Measurements from ENCODE around the gene CACHD1.

Gene CACHD1

DNA sequence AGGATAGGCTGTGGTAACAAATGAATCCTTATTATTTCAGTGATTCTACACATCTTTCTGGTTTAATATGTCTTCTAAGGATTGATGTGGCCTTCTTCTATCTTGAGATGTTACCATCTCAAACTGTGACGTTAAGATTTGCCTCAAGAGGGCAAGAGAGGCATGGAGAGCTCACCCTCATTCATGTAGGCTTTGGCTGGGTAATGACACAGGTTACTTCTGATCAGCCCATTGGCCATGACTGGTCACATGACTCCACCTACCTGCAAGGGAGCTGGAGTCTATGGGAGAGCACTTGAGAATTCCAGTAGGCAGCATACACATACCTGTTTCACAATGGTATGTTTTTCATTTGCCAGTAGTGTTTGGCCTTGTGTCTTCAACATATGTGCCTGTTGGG is 30.0 kb downstream of the CACHD1 start:
- WGBS, result 58% methylated on average over 1 of the region's 1 CpG
- H3K9me3 ChIP-seq (ENCODE audit: control insufficient read depth, low read length), result no peaks in the 10 kb centered on the region

DNA sequence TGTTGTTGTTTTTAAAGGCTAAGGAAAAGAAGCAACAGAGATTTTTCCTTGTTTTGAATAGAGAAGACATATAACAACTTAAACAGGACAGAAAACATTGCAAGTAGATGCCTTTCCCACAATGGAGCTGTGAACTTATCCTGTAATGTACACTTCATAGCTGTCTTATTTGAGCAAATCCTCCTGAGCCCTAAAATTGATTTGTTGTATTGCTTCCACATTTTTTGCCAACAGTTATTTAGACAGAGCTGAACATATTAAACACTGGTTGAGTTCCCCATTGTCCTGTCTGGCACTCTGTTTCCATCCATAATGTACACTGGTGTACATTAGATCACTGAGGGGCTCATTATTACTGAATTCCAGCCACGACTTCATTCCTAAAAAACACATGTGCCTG is 32.2 kb downstream of the CACHD1 start:
- Histone ChIP-seq H2AFZ (ENCODE audit: low read depth, low read length) (no peak overlapping the region), H3K14ac (ENCODE audit: low read length in 2 of 2) (no peak overlapping the region), H3K4me3 (ENCODE audit: insufficient read depth in 1 of 2, low read depth in 1 of 2, low read length in 2 of 2) (no peak overlapping the region), H2BK5ac (ENCODE audit: low read depth, low read length, poor library complexity, severe bottlenecking) (no peak overlapping the region), H3K27me3 (ENCODE audit: control insufficient read depth in 1 of 2, insufficient read depth in 1 of 2, low read length in 2 of 2) (no peaks in the 10 kb centered on the region), H3K4me2 (ENCODE audit: low read length, poor library complexity, severe bottlenecking) (no peak overlapping the region), H3K9me3 (ENCODE audit: control insufficient read depth, low read length) (no peaks in the 10 kb centered on the region), H3K9ac (ENCODE audit: low read length) (no peak overlapping the region), H3K4ac (ENCODE audit: low read depth in 1 of 2, low read length in 2 of 2) (no peak overlapping the region), H3K4me1 (ENCODE audit: control insufficient read depth, insufficient read depth, low read depth, low read length) (peaks cover 7% of the 10 kb centered on the region), H2BK12ac (ENCODE audit: low read length in 2 of 2) (no peak overlapping the region), H4K8ac (ENCODE audit: low read length) (no peak overlapping the region), H2BK120ac (ENCODE audit: low read depth, low read length) (no peak overlapping the region), H4K91ac (ENCODE audit: low read length) (no peak overlapping the region), H3K27ac (ENCODE audit: low read length, poor library complexity, severe bottlenecking) (no peak overlapping the region), H3K23ac (ENCODE audit: low read length in 2 of 2) (no peak overlapping the region), H2BK15ac (ENCODE audit: low read depth, poor library complexity, severe bottlenecking) (no peak overlapping the region), H3K36me3 (ENCODE audit: control insufficient read depth in 1 of 2, insufficient read depth in 2 of 2, low read depth in 1 of 2, low read length in 2 of 2) (no peaks in the 10 kb centered on the region), H3K79me1 (replicated peaks; ENCODE audit: low read length, poor library complexity, severe bottlenecking) (peaks cover 2% of the 10 kb centered on the region), H3K18ac (ENCODE audit: low read depth in 1 of 2, low read length in 2 of 2) (no peak overlapping the region), H2AK5ac (ENCODE audit: low read length, severe bottlenecking) (no peak overlapping the region)
- WGBS, result no CpG with 5 or more reads among the region's 1 CpG
- no peak for DNase-seq

More for the DNA sequence above, 30.0 kb downstream of the CACHD1 start:
- no peak overlapping the region for H2AK5ac ChIP-seq (ENCODE audit: low read length, severe bottlenecking)
- H3K27ac ChIP-seq (ENCODE audit: low read length, poor library complexity, severe bottlenecking), result no peak overlapping the region
- no peak overlapping the region for H2AFZ ChIP-seq (ENCODE audit: low read depth, low read length)
- H3K14ac ChIP-seq (ENCODE audit: low read length in 2 of 2), result no peak overlapping the region
- H3K18ac ChIP-seq (ENCODE audit: low read depth in 1 of 2, low read length in 2 of 2), result no peak overlapping the region
- H3K79me1 ChIP-seq (replicated peaks; ENCODE audit: low read length, poor library complexity, severe bottlenecking), result no peaks in the 10 kb centered on the region
- no peaks in the 10 kb centered on the region for H3K27me3 ChIP-seq (ENCODE audit: control insufficient read depth in 1 of 2, insufficient read depth in 1 of 2, low read length in 2 of 2)
- no peak overlapping the region for H3K4me2 ChIP-seq (ENCODE audit: low read length, poor library complexity, severe bottlenecking)
- no peak for DNase-seq
- H3K4me3 ChIP-seq (ENCODE audit: insufficient read depth in 1 of 2, low read depth in 1 of 2, low read length in 2 of 2), result no peak overlapping the region
- no peak overlapping the region for H3K4ac ChIP-seq (ENCODE audit: low read depth in 1 of 2, low read length in 2 of 2)
- no peak overlapping the region for H2BK15ac ChIP-seq (ENCODE audit: low read depth, poor library complexity, severe bottlenecking)
- H2BK120ac ChIP-seq (ENCODE audit: low read depth, low read length), result no peak overlapping the region
- H3K9ac ChIP-seq (ENCODE audit: low read length), result no peak overlapping the region
- no peak overlapping the region for H2BK12ac ChIP-seq (ENCODE audit: low read length in 2 of 2)
- H3K23ac ChIP-seq (ENCODE audit: low read length in 2 of 2), result no peak overlapping the region
- peaks cover under 1% of the 10 kb centered on the region for H3K4me1 ChIP-seq (ENCODE audit: control insufficient read depth, insufficient read depth, low read depth, low read length)
- no peaks in the 10 kb centered on the region for H3K36me3 ChIP-seq (ENCODE audit: control insufficient read depth in 1 of 2, insufficient read depth in 2 of 2, low read depth in 1 of 2, low read length in 2 of 2)
- no peak overlapping the region for H4K8ac ChIP-seq (ENCODE audit: low read length)
- H2BK5ac ChIP-seq (ENCODE audit: low read depth, low read length, poor library complexity, severe bottlenecking), result no peak overlapping the region
- H4K91ac ChIP-seq (ENCODE audit: low read length), result no peak overlapping the region

DNA sequence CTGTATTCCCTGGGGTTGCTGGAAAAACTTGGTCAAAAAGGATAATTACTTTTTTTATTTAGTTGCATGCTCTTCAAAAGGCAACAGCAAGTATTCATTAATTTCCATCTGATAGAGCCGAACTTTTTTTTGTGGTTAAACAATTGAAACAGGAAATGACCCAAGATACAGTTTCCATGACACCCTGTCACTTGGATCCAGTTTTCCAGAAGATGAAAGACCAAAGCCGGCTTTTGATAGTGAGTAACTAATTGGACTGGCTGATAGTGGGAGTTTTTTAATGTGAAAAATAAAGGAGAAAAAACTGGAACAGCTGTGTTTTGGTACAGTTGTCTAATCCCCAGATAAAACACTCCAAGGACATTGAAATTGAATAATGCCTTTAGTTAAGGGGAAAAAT is 33.0 kb downstream of the CACHD1 start:
- 63% methylated on average over 2 of the region's 2 CpGs for WGBS
- H3K4me2 ChIP-seq (ENCODE audit: low read length, poor library complexity, severe bottlenecking), result no peak overlapping the region
- no peak overlapping the region for H4K91ac ChIP-seq (ENCODE audit: low read length)
- peaks cover 3% of the 10 kb centered on the region for H3K79me1 ChIP-seq (replicated peaks; ENCODE audit: low read length, poor library complexity, severe bottlenecking)
- no peak overlapping the region for H2BK120ac ChIP-seq (ENCODE audit: low read depth, low read length)
- H3K18ac ChIP-seq (ENCODE audit: low read depth in 1 of 2, low read length in 2 of 2), result no peak overlapping the region
- no peak overlapping the region for H3K14ac ChIP-seq (ENCODE audit: low read length in 2 of 2)
- H3K23ac ChIP-seq (ENCODE audit: low read length in 2 of 2), result no peak overlapping the region
- no peak overlapping the region for H3K27ac ChIP-seq (ENCODE audit: low read length, poor library complexity, severe bottlenecking)
- H2AFZ ChIP-seq (ENCODE audit: low read depth, low read length), result no peak overlapping the region
- no peaks in the 10 kb centered on the region for H3K27me3 ChIP-seq (ENCODE audit: control insufficient read depth in 1 of 2, insufficient read depth in 1 of 2, low read length in 2 of 2)
- H4K8ac ChIP-seq (ENCODE audit: low read length), result no peak overlapping the region
- no peak overlapping the region for H3K9ac ChIP-seq (ENCODE audit: low read length)
- H3K4me1 ChIP-seq (ENCODE audit: control insufficient read depth, insufficient read depth, low read depth, low read length), result peaks cover 7% of the 10 kb centered on the region
- H3K36me3 ChIP-seq (ENCODE audit: control insufficient read depth in 1 of 2, insufficient read depth in 2 of 2, low read depth in 1 of 2, low read length in 2 of 2), result no peaks in the 10 kb centered on the region
- no peak overlapping the region for H2BK12ac ChIP-seq (ENCODE audit: low read length in 2 of 2)
- H2AK5ac ChIP-seq (ENCODE audit: low read length, severe bottlenecking), result no peak overlapping the region
- H3K9me3 ChIP-seq (ENCODE audit: control insufficient read depth, low read length), result no peaks in the 10 kb centered on the region
- H2BK15ac ChIP-seq (ENCODE audit: low read depth, poor library complexity, severe bottlenecking), result no peak overlapping the region
- no peak overlapping the region for H3K4me3 ChIP-seq (ENCODE audit: insufficient read depth in 1 of 2, low read depth in 1 of 2, low read length in 2 of 2)
- no peak overlapping the region for H3K4ac ChIP-seq (ENCODE audit: low read depth in 1 of 2, low read length in 2 of 2)
- DNase-seq, result no peak
- no peak overlapping the region for H2BK5ac ChIP-seq (ENCODE audit: low read depth, low read length, poor library complexity, severe bottlenecking)

DNA sequence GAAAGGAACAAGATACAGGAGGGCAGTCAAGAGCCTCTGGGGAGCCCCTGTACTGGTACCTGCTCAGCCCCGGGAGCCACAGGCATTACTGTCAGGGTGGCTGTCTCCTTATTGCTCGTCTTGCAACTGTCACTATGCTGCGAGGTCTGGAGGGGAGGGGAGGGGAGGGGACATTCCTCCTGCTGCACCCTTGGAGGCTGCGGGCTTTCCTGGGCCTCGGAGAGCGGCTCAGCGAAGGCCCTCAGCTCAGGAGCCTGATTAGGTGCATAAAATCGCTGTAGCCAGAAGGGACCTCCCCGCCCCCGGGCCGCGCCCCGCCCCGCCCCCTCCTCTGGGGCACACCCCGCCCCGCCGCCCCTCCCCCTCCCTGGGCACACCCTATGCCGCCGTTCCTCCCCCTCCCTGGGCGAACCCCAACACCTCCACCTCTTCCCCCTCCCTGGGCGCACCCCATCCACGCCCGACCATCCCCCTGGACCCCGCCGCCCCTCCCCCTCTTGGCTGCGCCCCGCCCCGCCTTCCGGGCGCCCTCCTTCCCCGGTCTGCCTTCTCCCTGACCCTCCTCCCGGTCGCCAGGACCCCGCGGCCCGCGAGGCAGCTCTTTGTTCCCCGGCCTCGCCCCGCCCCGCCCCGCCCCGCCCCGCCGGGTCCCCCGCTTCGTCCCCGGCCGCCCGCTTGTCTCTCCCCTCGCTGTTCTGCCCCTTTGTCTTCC is 35.5 kb downstream of the CACHD1 start:
- Histone ChIP-seq H3K9me3 (ENCODE audit: control insufficient read depth, low read length) (no peaks in the 10 kb centered on the region), H3K4me1 (ENCODE audit: control insufficient read depth, insufficient read depth, low read depth, low read length) (peaks cover 7% of the 10 kb centered on the region), H3K9ac (ENCODE audit: low read length) (peak overlapping the region; percentile 65), H2BK12ac (ENCODE audit: low read length in 2 of 2) (no peak overlapping the region), H3K18ac (ENCODE audit: low read depth in 1 of 2, low read length in 2 of 2) (peak overlapping the region in 1 of 2 experiments; percentile 77), H3K4me3 (ENCODE audit: insufficient read depth in 1 of 2, low read depth in 1 of 2, low read length in 2 of 2) (peak overlapping the region; percentile 62 to 72), H4K8ac (ENCODE audit: low read length) (peak overlapping the region; percentile 80), H3K23ac (ENCODE audit: low read length in 2 of 2) (no peak overlapping the region), H2AK5ac (ENCODE audit: low read length, severe bottlenecking) (no peak overlapping the region), H3K79me1 (replicated peaks; ENCODE audit: low read length, poor library complexity, severe bottlenecking) (peaks cover 7% of the 10 kb centered on the region), H3K27me3 (ENCODE audit: control insufficient read depth in 1 of 2, insufficient read depth in 1 of 2, low read length in 2 of 2) (no peaks in the 10 kb centered on the region), H3K4ac (ENCODE audit: low read depth in 1 of 2, low read length in 2 of 2) (peak overlapping the region in 1 of 2 experiments; percentile 30), H4K91ac (ENCODE audit: low read length) (peak overlapping the region; percentile 78), H3K14ac (ENCODE audit: low read length in 2 of 2) (peak overlapping the region in 1 of 2 experiments; percentile 49), H3K36me3 (ENCODE audit: control insufficient read depth in 1 of 2, insufficient read depth in 2 of 2, low read depth in 1 of 2, low read length in 2 of 2) (no peaks in the 10 kb centered on the region), H2BK120ac (ENCODE audit: low read depth, low read length) (no peak overlapping the region), H2BK5ac (ENCODE audit: low read depth, low read length, poor library complexity, severe bottlenecking) (no peak overlapping the region), H2AFZ (ENCODE audit: low read depth, low read length) (peak overlapping the region; percentile 78), H3K4me2 (ENCODE audit: low read length, poor library complexity, severe bottlenecking) (peak overlapping the region; percentile 91), H2BK15ac (ENCODE audit: low read depth, poor library complexity, severe bottlenecking) (no peak overlapping the region), H3K27ac (ENCODE audit: low read length, poor library complexity, severe bottlenecking) (no peak overlapping the region)
- no peak for DNase-seq
- 4% methylated on average over 27 of the region's 51 CpGs for WGBS
